ENCODE results near the gene SAMD1. TPM values are rescaled to one million over a fixed set of nuclear protein-coding genes. Genes with fewer than 3 reads are reported as not detected.
A peak's percentile ranks its signal among the peaks of the same experiment; 100 is the strongest.

SAMD1 gene
- total and polyA plus RNA-seq, 3 donors from 2014 or later, result 34.0 to 72.9 (median 50.6) TPM

- no peaks in the 10 kb centered on the region for H3K27me3 ChIP-seq
- no peak overlapping the region for H3K4me3 ChIP-seq
- intact Hi-C loops (cut with DNase I; ENCODE audit: low total_unique reads), result no loop called here
These were observed 28.0 kb downstream of the SAMD1 start for GRCh38 chr19:14062558-14062855.

GRCh38 chr19:14061751-14062557, 28.6 kb downstream of the SAMD1 start, which contains the start of gene PALM3:
PALM3 (minus strand) TSS chr19:14062076; CDS start chr19:14061980, 96 bp downstream.
- WGBS, 2 donors, result 60 to 71% methylated on average over 14 to 19 of the region's 19 CpGs
- Histone ChIP-seq H3K4me3 (no peak within 1 kb of the TSS), H3K4me1 (peaks cover 13% of the 10 kb centered on the region), H3K27ac (no peak within 1 kb of the TSS), H3K9me3 (no peaks in the 10 kb centered on the region), H3K36me3 (ENCODE audit: low read depth, missing control alignments) (no peaks in the 10 kb centered on the region), H3K27me3 (no peaks in the 10 kb centered on the region)
- intact Hi-C loops (cut with DNase I; ENCODE audit: low total_unique reads), result no loop called here
- TF ChIP-seq POLR2A (IDR thresholded peaks at IDR 0.05) (no peak), CTCF (IDR thresholded peaks at IDR 0.05) (no peak)
- peak; percentile 59 for DNase-seq

More at GRCh38 chr19:14062558-14062855, 28.0 kb downstream of the SAMD1 start:
- H3K27ac ChIP-seq, result no peak overlapping the region
- H3K36me3 ChIP-seq (ENCODE audit: low read depth, missing control alignments), result no peaks in the 10 kb centered on the region
- DNase-seq, result no peak
- WGBS, 2 donors, result 89 to 90% methylated on average over 5 of the region's 5 CpGs
- H3K4me1 ChIP-seq, result peaks cover 13% of the 10 kb centered on the region
- H3K9me3 ChIP-seq, result no peaks in the 10 kb centered on the region
- TF ChIP-seq CTCF (IDR thresholded peaks at IDR 0.05) (no peak), POLR2A (IDR thresholded peaks at IDR 0.05) (no peak)

GRCh38 chr19:14061081-14061749, 29.3 kb downstream of the SAMD1 start:
- H3K27ac ChIP-seq, result no peak overlapping the region
- no peaks in the 10 kb centered on the region for H3K27me3 ChIP-seq
- no peak for DNase-seq

GRCh38 chr19:14059652-14060155, 30.8 kb downstream of the SAMD1 start:
- H3K27ac ChIP-seq, result no peak overlapping the region
- intact Hi-C loops (cut with DNase I; ENCODE audit: low total_unique reads), result no loop called here
- 62 to 63% methylated on average over 8 of the region's 8 CpGs for WGBS, 2 donors
- H3K9me3 ChIP-seq, result no peaks in the 10 kb centered on the region
- TF ChIP-seq POLR2A (IDR thresholded peaks at IDR 0.05) (no peak), CTCF (IDR thresholded peaks at IDR 0.05) (no peak)
- H3K4me1 ChIP-seq, result peaks cover 13% of the 10 kb centered on the region
- no peak for DNase-seq
- H3K36me3 ChIP-seq (ENCODE audit: low read depth, missing control alignments), result no peaks in the 10 kb centered on the region
- no peaks in the 10 kb centered on the region for H3K27me3 ChIP-seq
- no peak overlapping the region for H3K4me3 ChIP-seq

More at GRCh38 chr19:14061081-14061749, 29.3 kb downstream of the SAMD1 start:
- WGBS, 2 donors, result 44 to 45% methylated on average over 9 of the region's 9 CpGs
- Histone ChIP-seq H3K4me3 (no peak overlapping the region), H3K4me1 (peaks cover 13% of the 10 kb centered on the region), H3K36me3 (ENCODE audit: low read depth, missing control alignments) (no peaks in the 10 kb centered on the region), H3K9me3 (no peaks in the 10 kb centered on the region)
- intact Hi-C loops (cut with DNase I; ENCODE audit: low total_unique reads), result no loop called here
- TF ChIP-seq CTCF (IDR thresholded peaks at IDR 0.05), result no peak
- no peak for TF ChIP-seq POLR2A (IDR thresholded peaks at IDR 0.05)
